Measurements from ENCODE around the gene TPPP2.

DNA sequence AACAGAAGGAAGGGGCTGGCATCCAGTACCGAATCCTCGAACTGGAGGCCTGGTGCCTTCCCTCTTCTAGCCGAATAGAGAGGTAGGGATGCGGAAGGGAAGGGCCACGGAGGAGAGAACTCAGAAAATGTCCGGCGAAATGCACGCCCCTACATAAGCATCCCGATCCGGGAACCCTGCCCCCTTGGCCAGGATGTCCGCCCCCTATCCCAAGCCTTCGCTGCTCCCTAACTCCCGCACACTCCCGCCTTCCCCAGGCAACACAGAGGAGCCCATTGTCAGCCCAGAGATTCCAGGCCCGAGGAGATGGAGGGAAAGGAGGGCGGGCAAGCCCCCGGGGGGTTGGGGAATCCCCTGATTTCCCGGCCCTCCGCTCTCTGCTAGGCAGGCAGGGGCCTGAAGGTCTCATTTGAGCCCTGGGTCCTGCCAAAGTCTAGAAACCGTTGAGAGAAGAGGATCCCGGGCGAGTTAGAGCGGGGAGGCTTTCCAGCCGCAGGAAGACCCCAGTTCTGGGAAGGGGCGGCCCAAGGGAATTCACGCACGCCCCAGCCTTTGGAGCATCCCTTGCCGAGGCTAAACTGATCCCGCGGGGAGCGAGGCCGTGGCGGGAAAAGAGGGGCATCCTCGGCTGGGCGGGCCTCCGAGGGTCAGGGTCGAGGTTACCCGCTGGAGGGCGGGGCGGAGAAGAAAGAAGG, 39.5 kb downstream of the TPPP2 start:
- no peak for TF ChIP-seq CTCF (IDR thresholded peaks at IDR 0.05 in 2 of 3, conservative IDR thresholded peaks at IDR 0.05 in 1 of 3; ENCODE audit: control insufficient read depth in 2 of 3, extremely low read depth in 1 of 3, insufficient read depth in 1 of 3, low read depth in 3 of 3, low read length in 3 of 3)
- no peak for TF ChIP-seq STAT3 (IDR thresholded peaks at IDR 0.05; ENCODE audit: low read depth, low read length)
- TF ChIP-seq RCOR1 (conservative IDR thresholded peaks at IDR 0.05; ENCODE audit: low read depth, low read length), result no peak
- no peak for TF ChIP-seq SIN3A (IDR thresholded peaks at IDR 0.05; ENCODE audit: low read depth, low read length)
- TF ChIP-seq, protein P1, sequence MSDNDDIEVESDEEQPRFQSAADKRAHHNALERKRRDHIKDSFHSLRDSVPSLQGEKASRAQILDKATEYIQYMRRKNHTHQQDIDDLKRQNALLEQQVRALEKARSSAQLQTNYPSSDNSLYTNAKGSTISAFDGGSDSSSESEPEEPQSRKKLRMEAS (IDR thresholded peaks at IDR 0.05; ENCODE audit: low read depth, low read length), result no peak
- no peak for TF ChIP-seq POLR2AphosphoS5 (IDR thresholded peaks at IDR 0.05; ENCODE audit: low read length)
- no peak for TF ChIP-seq NFYB (IDR thresholded peaks at IDR 0.05; ENCODE audit: insufficient read depth, low read depth, low read length)
- TF ChIP-seq ZSCAN29 (IDR thresholded peaks at IDR 0.05), result no peak

Measured in GM12878 (cell line).